HG03378 (cell line): ENCODE data around the gene TRAF3.
"Not testable (repeated sequence)": the region's sequence is repeated elsewhere in the genome, so short reads cannot be mapped to it uniquely, and the experiment has no call there.

Experiments used
- ATAC-seq: cut with Tn5 transposase; IDR thresholded peaks from one replicate; pipeline ENCODE4 v1.9.1; 2021; ENCODE audit warnings: mild to moderate bottlenecking, moderate library complexity; ENCODE audit not compliant: unreplicated experiment

The TRAF3 gene

GRCh38 chr14:102862154-102862773 lies 85.0 kb downstream of the TRAF3 start:
- ATAC-seq = no peak

- ATAC-seq = no peak
Observed at GRCh38 chr14:102863381-102863780, 86.1 kb downstream of the TRAF3 start.

GRCh38 chr14:102865916-102866315 lies 88.7 kb downstream of the TRAF3 start:
- not testable (repeated sequence) for ATAC-seq

DNA sequence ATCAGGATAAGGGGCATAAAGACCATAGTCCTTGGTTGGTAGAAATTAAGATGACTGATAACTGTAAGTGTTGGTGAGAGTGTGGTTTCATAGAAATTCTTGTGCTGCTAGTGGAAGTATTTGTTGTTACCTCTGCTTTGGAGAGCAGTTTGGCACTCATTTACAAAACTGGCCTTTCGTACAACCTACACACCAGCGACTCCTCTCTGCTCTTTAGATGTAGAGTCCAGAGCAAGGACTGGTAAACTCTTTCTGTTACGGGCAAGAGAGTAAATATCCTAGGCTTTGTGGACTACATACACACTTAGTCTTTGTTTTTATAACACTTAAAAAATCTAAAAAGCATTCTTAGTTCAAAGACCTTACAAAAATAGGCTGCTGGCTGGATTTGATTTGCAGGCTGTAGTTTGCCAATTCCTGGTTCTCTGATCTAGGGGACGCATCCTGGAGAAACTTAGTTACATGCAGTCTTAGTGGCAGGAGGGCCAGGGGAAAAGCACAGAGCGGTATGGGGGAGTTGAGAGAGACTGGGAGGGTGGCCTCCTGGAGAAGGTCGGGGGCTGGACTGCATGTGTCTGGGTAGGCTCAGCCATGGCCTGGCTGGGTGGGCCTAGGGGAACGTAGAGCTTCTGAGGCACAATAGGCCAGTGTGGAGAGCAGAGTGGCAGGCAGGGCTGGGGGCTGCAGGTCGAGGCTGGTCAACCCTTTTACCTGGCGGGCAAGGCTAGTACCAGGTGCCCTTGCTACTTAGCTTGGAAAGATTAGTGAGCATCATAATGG lies 89.9 kb downstream of the TRAF3 start:
- no peak for ATAC-seq

GRCh38 chr14:102867826-102868580 lies 90.8 kb downstream of the TRAF3 start:
- ATAC-seq = no peak

GRCh38 chr14:102868956-102869547 lies 91.8 kb downstream of the TRAF3 start:
- no peak for ATAC-seq

DNA sequence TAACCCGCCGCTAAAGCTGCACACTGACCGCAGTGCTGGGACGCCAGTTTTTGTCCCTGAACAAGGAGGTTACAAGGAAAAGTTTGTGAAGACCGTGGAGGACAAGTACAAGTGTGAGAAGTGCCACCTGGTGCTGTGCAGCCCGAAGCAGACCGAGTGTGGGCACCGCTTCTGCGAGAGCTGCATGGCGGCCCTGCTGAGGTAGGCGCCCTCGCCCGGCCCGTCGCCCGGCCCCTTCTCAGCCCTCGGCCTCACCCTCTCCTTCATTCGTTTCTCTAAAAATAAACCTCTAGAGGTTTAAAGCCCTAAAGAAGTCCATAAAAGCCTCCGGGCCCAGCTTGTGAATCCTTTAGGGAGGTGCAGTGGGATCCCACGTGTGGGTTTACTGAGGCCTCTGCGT lies 93.0 kb downstream of the TRAF3 start:
- ATAC-seq = no peak

DNA sequence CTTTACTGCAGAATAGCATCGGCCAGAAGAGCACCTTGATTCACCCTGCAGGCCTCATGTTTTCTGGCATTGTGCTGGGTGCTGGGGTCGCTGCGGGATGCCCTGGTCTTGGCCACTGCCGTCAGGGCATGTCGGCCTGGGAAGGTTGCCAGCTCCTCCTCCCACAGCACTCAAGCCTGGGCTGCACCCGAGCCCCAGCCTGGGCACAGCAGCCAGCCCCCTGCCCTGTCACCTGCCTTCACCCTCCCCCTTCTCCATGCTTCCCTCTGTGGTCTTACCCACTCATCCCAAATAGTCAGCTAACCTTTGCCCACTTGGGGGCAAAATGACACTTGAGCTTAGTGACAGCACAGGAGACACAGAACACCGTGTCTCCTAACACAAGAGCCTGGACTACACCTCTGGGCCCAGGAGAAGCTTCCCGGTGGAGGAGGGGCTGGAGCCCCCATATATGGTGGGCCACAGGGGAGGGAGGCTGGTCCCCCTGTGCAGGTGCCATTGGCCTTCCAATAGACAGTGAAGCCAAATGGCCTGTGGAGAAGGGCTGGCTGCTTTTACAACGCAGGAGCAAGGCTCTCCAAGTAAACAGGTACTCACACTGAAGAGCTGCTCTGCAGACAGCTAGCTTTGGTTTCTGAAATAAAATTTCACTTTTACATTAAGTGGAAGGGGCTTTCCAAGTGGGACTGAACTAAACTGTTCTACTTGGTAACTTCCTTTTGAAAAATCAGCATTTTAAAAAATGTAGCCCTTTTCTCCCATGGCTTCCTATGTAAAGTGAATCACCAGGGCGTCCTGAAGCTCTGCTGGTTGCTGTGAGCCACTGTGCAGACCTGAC lies 94.0 kb downstream of the TRAF3 start:
- no peak for ATAC-seq

GRCh38 chr14:102872020-102872419 lies 94.8 kb downstream of the TRAF3 start:
- ATAC-seq = no peak

DNA sequence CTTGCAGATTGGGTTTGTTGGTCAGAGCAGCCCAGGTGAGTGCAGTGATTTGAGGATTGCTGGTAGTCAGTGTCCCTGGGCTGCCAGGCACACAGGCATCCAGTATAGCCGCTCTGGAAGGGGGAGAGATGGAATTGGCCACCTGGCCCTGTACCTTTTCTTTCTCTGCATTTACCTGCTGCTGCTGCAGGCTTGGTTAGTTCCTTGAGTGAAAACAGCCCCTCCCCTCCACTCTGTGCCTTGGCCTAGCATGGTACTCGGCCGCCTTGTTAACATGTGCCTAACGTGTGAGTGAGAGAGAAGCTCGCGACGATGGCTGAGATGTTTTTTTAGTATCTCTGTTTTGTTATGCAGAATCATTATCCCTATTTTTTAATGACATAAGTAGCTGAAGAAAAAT lies 95.9 kb downstream of the TRAF3 start:
- no peak for ATAC-seq

GRCh38 chr14:102873546-102874061 lies 96.4 kb downstream of the TRAF3 start:
- no peak for ATAC-seq

DNA sequence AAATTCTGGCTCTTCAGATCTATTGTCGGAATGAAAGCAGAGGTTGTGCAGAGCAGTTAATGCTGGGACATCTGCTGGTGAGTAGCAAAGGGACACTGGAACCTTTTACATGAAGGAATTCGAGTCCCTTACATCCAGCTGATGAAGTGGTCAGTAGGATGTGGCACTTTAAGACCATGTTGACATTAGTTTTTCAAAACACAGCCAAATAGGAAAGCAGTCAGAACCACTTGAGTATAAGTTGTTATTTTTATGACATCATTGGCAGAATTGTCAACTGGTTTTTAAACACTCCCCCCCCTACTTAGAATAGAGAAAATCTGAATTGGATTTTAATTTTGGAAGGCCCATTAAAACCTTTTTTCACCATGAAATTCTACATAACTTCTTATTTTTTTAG lies 98.4 kb downstream of the TRAF3 start:
- ATAC-seq = no peak

- not testable (repeated sequence) for ATAC-seq
Observed at GRCh38 chr14:102877511-102877910, 100.3 kb downstream of the TRAF3 start.

DNA sequence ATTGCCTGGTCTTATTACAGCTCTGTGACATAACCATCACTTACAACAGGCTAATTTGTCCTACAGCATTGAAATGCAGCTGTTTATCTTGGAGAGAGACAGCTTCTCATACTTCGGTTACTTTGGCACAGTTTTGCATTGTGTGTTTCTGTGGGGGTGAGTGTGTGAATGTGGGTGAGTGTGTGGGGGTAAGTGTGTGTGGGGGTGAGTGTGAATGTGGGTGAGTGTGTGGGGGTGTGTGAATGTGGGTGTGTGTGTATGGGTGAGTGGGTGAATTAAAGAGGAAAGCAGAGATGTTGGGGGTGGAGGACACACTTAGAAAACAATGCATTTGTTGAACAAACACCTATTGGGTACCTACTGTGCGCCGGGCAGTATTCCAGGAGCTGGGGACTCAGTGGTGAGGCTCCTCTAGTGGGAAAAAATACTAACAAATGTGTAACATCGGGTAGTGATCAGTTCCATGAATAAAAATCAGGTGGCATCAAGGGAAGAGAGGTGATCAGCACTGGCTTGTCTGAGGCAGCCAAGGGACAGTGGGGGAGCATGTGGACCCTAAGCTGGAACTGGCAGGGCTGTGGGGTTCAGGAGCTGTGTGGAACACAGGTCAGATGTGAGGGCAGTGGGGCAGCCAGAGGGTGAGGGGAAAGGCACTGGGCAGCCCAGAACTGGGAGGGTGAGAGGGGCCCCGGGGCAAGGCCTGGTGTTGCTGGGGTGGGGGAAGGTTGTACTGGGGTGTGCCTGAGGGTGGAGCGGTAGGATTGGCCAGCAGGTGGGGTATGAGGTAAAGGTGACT lies 101.1 kb downstream of the TRAF3 start:
- no peak for ATAC-seq

GRCh38 chr14:102878970-102879460 lies 101.8 kb downstream of the TRAF3 start:
- ATAC-seq = no peak

DNA sequence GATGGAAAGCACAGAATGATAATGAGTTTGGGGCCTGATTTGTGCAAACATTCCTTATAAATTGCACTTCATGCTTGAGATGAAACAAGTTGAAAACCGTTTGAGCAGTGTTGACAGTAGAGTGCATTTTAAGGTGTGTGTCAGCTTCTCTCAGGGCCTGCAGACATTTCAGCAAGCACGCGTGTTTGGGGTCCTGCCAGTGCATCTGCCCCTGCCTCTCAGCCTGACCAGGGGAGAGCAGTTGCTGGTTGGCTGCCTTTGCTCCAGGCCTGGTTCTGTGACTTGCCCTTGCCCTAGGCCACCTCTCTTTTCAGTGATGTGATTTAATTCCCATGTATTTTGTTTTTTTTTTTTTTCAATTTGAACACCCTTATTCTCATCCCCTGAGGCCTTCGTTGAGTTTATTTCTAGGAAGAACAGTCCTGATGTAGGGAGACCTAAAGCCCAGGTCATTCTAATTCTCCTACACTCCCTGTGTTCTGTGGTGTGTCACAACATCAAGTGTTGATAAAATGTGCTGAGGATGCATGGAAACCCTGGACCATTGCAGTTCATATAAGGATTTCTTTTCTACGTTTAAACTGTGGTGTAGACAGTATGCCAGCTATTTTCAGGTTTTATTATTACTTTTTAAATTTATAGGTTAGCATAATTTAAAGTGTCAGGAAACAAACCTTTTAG lies 105.1 kb downstream of the TRAF3 start:
- no peak for ATAC-seq

GRCh38 chr14:102883089-102883541 lies 105.9 kb downstream of the TRAF3 start:
- no peak for ATAC-seq

GRCh38 chr14:102883554-102883953 lies 106.3 kb downstream of the TRAF3 start:
- no peak for ATAC-seq
